ENCODE measurements around the gene PHF2. TPM values are rescaled to one million over a fixed set of nuclear protein-coding genes. Genes with fewer than 3 reads are reported as not detected.
A peak's percentile ranks its signal among the peaks of the same experiment; 100 is the strongest.

Gene PHF2
- total RNA-seq, 4 donors from 2014 or later, result 32.8 to 50.1 (median 33.0) TPM

DNA sequence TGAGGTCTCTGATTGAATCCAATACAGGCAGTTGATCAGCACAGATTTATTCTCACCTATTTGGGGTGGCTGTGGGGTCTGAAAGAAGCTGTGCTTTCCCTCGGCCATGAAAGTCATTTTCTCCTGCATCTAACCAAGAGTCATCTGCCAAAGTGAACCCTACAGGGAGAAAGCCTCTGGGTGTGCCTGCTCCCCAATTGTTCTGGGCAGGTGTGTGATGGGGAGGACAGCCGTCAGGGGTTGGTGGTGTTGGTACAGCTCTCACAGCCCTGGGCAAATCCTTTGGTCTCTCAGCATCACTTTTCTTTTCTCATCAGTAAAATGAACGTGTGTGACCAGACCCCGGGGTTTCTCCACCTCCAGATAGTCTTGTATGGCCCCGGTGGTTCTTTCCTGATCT, 2.5 kb downstream of the PHF2 start:
- no peak for TF ChIP-seq POLR2A (IDR thresholded peaks at IDR 0.05)
- TF ChIP-seq, protein P1, sequence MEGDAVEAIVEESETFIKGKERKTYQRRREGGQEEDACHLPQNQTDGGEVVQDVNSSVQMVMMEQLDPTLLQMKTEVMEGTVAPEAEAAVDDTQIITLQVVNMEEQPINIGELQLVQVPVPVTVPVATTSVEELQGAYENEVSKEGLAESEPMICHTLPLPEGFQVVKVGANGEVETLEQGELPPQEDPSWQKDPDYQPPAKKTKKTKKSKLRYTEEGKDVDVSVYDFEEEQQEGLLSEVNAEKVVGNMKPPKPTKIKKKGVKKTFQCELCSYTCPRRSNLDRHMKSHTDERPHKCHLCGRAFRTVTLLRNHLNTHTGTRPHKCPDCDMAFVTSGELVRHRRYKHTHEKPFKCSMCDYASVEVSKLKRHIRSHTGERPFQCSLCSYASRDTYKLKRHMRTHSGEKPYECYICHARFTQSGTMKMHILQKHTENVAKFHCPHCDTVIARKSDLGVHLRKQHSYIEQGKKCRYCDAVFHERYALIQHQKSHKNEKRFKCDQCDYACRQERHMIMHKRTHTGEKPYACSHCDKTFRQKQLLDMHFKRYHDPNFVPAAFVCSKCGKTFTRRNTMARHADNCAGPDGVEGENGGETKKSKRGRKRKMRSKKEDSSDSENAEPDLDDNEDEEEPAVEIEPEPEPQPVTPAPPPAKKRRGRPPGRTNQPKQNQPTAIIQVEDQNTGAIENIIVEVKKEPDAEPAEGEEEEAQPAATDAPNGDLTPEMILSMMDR (IDR thresholded peaks at IDR 0.05), result no peak
- no peak for DNase-seq
- Histone ChIP-seq H3K27me3 (no peaks in the 10 kb centered on the region), H3K27ac (peak overlapping the region in 1 of 3 donors; percentile 60), H3K9me3 (no peaks in the 10 kb centered on the region), H3K4me3 (replicated peaks in 1 of 3) (no peak overlapping the region), H3K36me3 (no peaks in the 10 kb centered on the region), H3K4me1 (peaks cover 56 to 61% of the 10 kb centered on the region in 2 donors)
- intact Hi-C loops (cut with DNase I), result loop anchor here (5.0 kb wide), 1 partner anchor 127 kb away; the partner anchor contains the start of genes FAM120A and FAM120AOS
- WGBS, 2 donors, result 69 to 88% methylated on average over 5 of the region's 5 CpGs

DNA sequence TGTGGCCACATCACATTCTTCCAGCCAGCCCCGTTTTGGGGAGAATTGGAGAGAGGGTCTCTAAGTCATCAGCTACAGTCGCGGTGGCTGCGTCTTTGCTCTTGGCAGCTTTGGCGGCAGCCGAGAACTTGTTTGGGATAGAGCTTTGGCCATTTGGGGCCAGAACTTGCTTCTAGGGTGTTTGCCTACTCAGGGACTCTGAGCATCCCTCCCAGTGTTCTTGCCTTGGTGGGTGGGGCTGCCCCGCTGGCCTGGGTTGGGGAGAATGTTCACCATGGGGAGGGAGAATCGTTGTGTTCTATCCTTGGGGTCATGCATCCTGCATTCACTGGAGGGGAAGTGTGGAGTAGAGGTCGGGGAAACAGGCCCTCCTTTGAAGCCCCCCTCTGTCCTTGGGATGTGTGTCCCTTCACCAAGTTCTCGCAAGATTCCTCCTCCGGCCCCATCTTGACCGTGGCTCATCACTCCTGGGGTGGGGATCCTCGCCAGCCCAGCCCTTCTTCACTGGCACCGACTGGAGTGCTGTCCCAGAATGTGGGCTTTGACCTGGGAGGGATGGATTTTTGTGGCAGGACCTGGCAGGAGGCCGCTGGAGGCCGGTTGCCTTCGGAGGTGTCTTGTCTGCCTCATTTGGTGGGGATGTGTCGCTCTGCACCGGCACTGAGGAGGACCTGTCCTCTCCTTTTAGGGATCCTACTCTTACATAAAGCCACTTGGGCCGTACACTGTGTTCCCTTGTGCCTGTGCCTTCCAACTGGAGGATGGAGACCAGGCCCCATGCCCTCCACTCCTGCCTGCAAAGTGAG, 3.5 kb downstream of the PHF2 start:
- H3K27ac ChIP-seq, result peak overlapping the region in 1 of 3 donors; percentile 68
- WGBS, 2 donors, result 87 to 94% methylated on average over 13 to 16 of the region's 20 CpGs
- peaks cover 54 to 55% of the 10 kb centered on the region in 2 donors for H3K4me1 ChIP-seq

DNA sequence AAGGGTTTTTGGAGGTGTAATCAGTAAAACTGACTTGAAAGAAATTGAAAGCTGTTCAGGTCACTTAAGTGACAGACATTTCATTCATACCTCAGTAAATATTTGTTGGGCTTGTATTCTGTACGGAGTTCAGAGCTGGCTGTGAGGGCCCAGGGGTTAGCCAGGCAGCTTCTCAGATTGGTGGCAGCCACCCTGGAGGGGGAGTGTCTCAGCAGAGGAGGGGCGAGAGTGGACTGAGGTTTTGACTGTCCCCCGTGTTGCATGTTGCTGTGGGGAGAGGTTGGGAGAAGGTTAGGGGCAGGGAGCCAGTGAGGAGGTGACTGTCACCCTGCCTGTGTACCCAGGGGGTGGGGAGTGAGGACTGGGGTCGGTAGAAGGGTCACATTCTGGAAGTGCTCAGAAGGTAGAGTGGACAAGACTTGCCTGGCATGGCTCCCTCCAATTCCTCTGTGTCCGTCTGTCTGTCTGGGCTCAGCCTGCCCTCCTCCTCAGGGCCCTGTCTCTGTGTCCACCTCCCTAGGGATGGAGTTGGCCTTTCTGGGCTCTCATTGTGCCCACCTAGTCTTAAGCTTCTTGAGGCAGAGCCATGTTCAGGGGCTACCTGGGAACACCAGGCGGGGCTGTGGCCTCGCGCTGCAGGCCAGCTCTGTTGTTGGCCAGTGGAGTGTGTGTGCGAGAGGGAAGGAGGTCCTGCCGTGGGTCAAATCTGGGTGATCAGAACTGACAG, 4.4 kb downstream of the PHF2 start:
- H3K27me3 ChIP-seq, result no peaks in the 10 kb centered on the region
- no peaks in the 10 kb centered on the region for H3K9me3 ChIP-seq
- no peaks in the 10 kb centered on the region for H3K36me3 ChIP-seq
- peak overlapping the region in 2 of 3 donors; percentile 17 to 68 for H3K27ac ChIP-seq
- WGBS, 2 donors, result 71% methylated on average over 10 of the region's 10 CpGs
- H3K4me1 ChIP-seq, result peaks cover 56 to 57% of the 10 kb centered on the region in 2 donors
- TF ChIP-seq, protein P1 (IDR thresholded peaks at IDR 0.05), result no peak
- no peak for TF ChIP-seq POLR2A (IDR thresholded peaks at IDR 0.05)
- intact Hi-C loops (cut with DNase I), result no loop called here
- no peak overlapping the region for H3K4me3 ChIP-seq (replicated peaks in 1 of 3)
- no peak for DNase-seq

More for the DNA sequence above, 3.5 kb downstream of the PHF2 start:
- intact Hi-C loops (cut with DNase I), result loop anchor here (5.0 kb wide), 1 partner anchor 128 kb away; the partner anchor contains the start of genes FAM120A and FAM120AOS
- Histone ChIP-seq H3K4me3 (replicated peaks in 1 of 3) (no peak overlapping the region), H3K27me3 (no peaks in the 10 kb centered on the region), H3K9me3 (no peaks in the 10 kb centered on the region), H3K36me3 (no peaks in the 10 kb centered on the region)
- TF ChIP-seq POLR2A (IDR thresholded peaks at IDR 0.05), result no peak
- TF ChIP-seq, protein P1 (IDR thresholded peaks at IDR 0.05), result no peak
- no peak for DNase-seq

- intact Hi-C loops (cut with DNase I), result no loop called here
- H3K36me3 ChIP-seq, result no peaks in the 10 kb centered on the region
- H3K4me3 ChIP-seq (replicated peaks in 1 of 3), result no peak overlapping the region
- peak overlapping the region; percentile 37 to 68 (median 59) for H3K27ac ChIP-seq
- TF ChIP-seq POLR2A (IDR thresholded peaks at IDR 0.05), result peak in 1 of 2 donors; percentile 14
- TF ChIP-seq, protein P1 (IDR thresholded peaks at IDR 0.05), result no peak
- H3K27me3 ChIP-seq, result no peaks in the 10 kb centered on the region
- H3K9me3 ChIP-seq, result no peaks in the 10 kb centered on the region
- H3K4me1 ChIP-seq, result peaks cover 67 to 70% of the 10 kb centered on the region in 2 donors
- DNase-seq, result peak; percentile 52 to 62
- 19 to 24% methylated on average over 4 to 5 of the region's 5 CpGs for WGBS, 2 donors
These were observed 5.7 kb downstream of the PHF2 start for GRCh38 chr9:93582115-93582514.

All from thyroid gland (tissue), 4 donors.